H1 (cell line): Measurements from ENCODE around the gene SZT2. TPM values are rescaled to one million over a fixed set of nuclear protein-coding genes. Genes with fewer than 3 reads are reported as not detected.

Experiments used
- CTBP2 ChIP-seq: IDR thresholded peaks from 2 replicates; pipeline ENCODE4 v1.7.0; 2011; ENCODE audit warnings: borderline replicate concordance, mild to moderate bottlenecking, moderate library complexity, mixed read lengths, low read length; ENCODE audit not compliant: insufficient read depth, insufficient read length
- POLR2AphosphoS5 ChIP-seq: IDR thresholded peaks from 2 replicates; pipeline ENCODE4 v1.6.1; 2011; ENCODE audit warnings: low read depth, low read length
- SP1 ChIP-seq: IDR thresholded peaks from 2 replicates; pipeline ENCODE4 v1.6.1; 2011; ENCODE audit warnings: low read depth, low read length
- polyA plus RNA-seq, 7 experiments: library from polyadenylated mRNA; depleted of rRNA in 3 of 7; stranded (reverse) in 5 of 7; unstranded in 2 of 7; fragments of >200 nt in 5 of 7; fragments of 200-250 nt in 2 of 7; gene quantifications; 1 replicate in 5 of 7; 2 replicates in 1 of 7; 4 replicates in 1 of 7; pipeline versions ENCODE4 v1.2.1 to v1.2.3, GENCODE V29; 2011 to 2013; ENCODE audit warnings: missing spikeins in 2 of 7, mixed read lengths in 2 of 7
- total RNA-seq: library from RNA; stranded (reverse); fragmentation: NEBNext Ultra II Directional; extraction: Animal tissue kit (Norgen Biotek cat#: 25700); gene quantifications from 2 replicates; pipeline ENCODE4 v1.2.1, GENCODE V29; 2021

The SZT2 gene
- total and polyA plus RNA-seq, 2 of the 8 experiments (the other 6 are each of a cell fraction or from before 2014, with no cell fraction given) = 4.7 to 12.9 TPM

DNA sequence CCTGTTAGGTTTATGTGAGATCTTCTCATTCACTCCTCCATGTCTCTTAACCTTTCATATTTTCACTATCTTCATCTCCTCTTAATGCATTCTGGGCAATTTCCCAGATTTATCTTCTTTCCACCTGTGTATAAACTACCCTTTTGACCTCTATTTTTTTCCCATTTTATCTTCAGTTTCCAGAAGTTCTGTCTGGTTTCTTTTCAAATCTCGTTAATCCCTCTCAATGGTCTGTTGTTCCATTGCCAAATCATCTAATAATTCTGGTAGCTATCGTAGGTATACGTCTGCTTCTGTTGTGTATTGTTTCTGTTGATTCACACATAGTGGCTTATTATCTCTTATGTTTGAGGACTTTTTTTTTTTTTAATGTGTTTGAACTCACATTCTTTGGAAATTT is 89.7 kb downstream of the SZT2 start (continued):
- TF ChIP-seq SP1 (no peak), CTBP2 (no peak), POLR2AphosphoS5 (no peak)
